Heart right ventricle (tissue), 16 donors: ENCODE results near the gene MACROD2. TPM values are rescaled to one million over a fixed set of nuclear protein-coding genes. Genes with fewer than 3 reads are reported as not detected.
"Not testable (repeated sequence)": the region's sequence is repeated elsewhere in the genome, so short reads cannot be mapped to it uniquely, and the experiment has no call there.

Source experiments
- ATAC-seq, 8 donors: fragments of 200-7000 bp; cut with Tn5 transposase; one replicate each; pipeline ENCODE4 v1.9.1; 2020; ENCODE audit warnings: mild to moderate bottlenecking in 8 of 8, moderate library complexity in 8 of 8, moderate number of reproducible peaks in 1 of 8
- DNase-seq, 2 donors: peaks; one replicate each; pipeline ENCODE4 v3.0.0-alpha.2; 2020
- H3K27ac ChIP-seq, 10 donors: fragments of 200-600 bp; sonication (generic) in 2 of 10; one replicate each; pipeline versions ENCODE4 v1.5.0 to v1.8.0; 2020 to 2022; ENCODE audit warnings: mild to moderate bottlenecking in 3 of 10
- H3K27me3 ChIP-seq, 7 donors: fragments of 200-600 bp; one replicate each; pipeline ENCODE4 v1.8.0; 2021 to 2022; ENCODE audit warnings: mild to moderate bottlenecking in 2 of 7
- H3K36me3 ChIP-seq, 9 donors: fragments of 200-600 bp; sonication (generic) in 1 of 9; one replicate each; pipeline versions ENCODE4 v1.5.0 to v1.8.0; 2020 to 2022; ENCODE audit warnings: mild to moderate bottlenecking in 2 of 9
- H3K4me1 ChIP-seq, 9 donors: fragments of 200-600 bp; sonication (generic) in 1 of 9; one replicate each; pipeline versions ENCODE4 v1.5.0 to v1.8.0; 2020 to 2022; ENCODE audit warnings: mild to moderate bottlenecking in 4 of 9
- H3K4me3 ChIP-seq, 10 donors: fragments of 200-600 bp; sonication (generic) in 2 of 10; one replicate each; pipeline versions ENCODE4 v1.5.0 to v1.8.0; 2020 to 2022; ENCODE audit warnings: mild to moderate bottlenecking in 7 of 10, moderate library complexity in 2 of 10
- H3K9me3 ChIP-seq, 11 donors: fragments of 200-600 bp in 10 of 11; sonication (generic) in 2 of 11; one replicate each; pipeline versions ENCODE4 v1.5.0 to v1.8.0; 2013 to 2022; ENCODE audit warnings: mild to moderate bottlenecking in 2 of 11, control low read depth in 1 of 11, moderate library complexity in 1 of 11
- CTCF ChIP-seq, 9 donors: fragments of 200-600 bp; sonication (generic) in 2 of 9; IDR thresholded peaks; one replicate each; pipeline versions ENCODE4 v1.5.0 to v1.8.0; 2021 to 2022; ENCODE audit warnings: antibody characterized with exemption in 9 of 9, mild to moderate bottlenecking in 5 of 9, moderate library complexity in 1 of 9
- WGBS, 2 donors: extraction: QIAGEN DNeasy Blood & Tissue Kit; methylation state at CpG; one replicate each; pipeline ENCODE4 v1.1.7; 2013; ENCODE audit warnings: inconsistent platforms in 1 of 2; 5-methylcytosine and 5-hydroxymethylcytosine counted together
- intact Hi-C, 10 donors: fragments of 100-400 bp; cut with DNase I; formaldehyde crosslinking; loops; one replicate each; pipeline versions ENCODE4 v1.11.1 to v1.14.2; 2022
- polyA plus RNA-seq, 2 donors: library from polyadenylated mRNA; stranded (reverse); fragments of 200-250 nt; gene quantifications; one replicate each; pipeline ENCODE4 v1.2.3, GENCODE V29; 2013
- total RNA-seq, 10 donors: library from RNA; stranded (reverse); fragmentation: NEBNext Ultra II Directional in 3 of 10; extraction: Animal tissue kit (Norgen Biotek cat#: 25700) in 3 of 10; gene quantifications; one replicate each; pipeline versions ENCODE4 v1.2.1 to v1.2.4, GENCODE V29; 2021 to 2023
- donor health status: Arrhythmogenic right ventricular cardiomyopathy.
- donor health status: ischemic (EF 13 %, LVEDD 7.1; RV severe dilation, severe dysfunction).
- donor health status: healthy with polysubstance abuse.
- donor health status: DM: no; HTN: yes; CAD: no.
- donor health status: DM: no; HTN: no; CAD: no.
- donor health status: ischemic (EF 25% LVEDD 6.9; RV normal size, moderate dysfunction).
- donor health status: ischemic (EF 25% LVEDD 5.7; RV mildly dilated, moderate dysfunction).
- donor health status: healthy.
- donor health status: DM: yes; HTN: yes; CAD: no.
- donor health status: Ischemic cardiomyopathy.
- donor health status: ischemic (EF 35%, LVEDD 5.7; RV mildly dilated, moderate dysfunction).
- donor health status: nonischemic (EF 11% LVEDD 7.7; RV severe dilation, severe dysfunction).
- donor health status: DM: yes; HTN: yes; CAD: no.
- donor health status: PGD.
- donor health status: ischemic (EF 29% LVEDD 5.4; RV normal size, mild dysfunction).
- donor health status: nonischemic (EF 23%, LVEDD 6.1; RV moderate dilation, normal function).

Gene MACROD2
- total and polyA plus RNA-seq, 12 donors: 0.28 to 6.4 (median 4.1) TPM

DNA sequence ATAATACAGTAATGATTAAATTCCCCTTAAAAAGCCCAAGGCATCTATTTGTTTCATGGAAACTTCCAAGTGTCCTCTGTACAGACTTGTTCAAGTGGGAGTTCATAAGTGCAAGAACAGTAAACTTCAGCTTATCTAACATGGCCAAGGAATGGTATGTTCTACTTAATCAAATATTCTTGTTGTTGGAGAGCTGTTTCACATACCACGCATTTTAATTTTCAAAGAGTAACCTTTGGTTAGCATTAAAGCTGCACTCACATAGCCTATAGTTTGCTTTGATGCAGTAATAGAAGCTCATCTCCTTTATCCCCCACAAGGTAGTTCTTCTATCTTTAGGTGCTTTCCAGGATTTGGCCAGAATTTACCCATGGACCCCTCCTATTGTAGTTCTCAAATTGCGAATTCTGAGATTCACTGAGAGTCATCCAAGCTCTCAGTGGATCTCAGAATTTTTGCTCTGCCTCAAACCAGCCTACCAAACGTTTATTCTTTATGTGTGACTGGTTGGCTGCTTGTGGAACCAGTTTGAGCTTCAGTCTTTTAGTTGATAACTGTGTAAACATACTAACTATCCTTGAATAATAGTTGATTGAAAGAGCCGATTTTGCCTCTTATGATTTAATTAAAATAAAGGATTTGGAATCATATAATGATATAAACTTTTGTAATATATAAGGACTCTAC lies 1010.1 kb downstream of the MACROD2 start:
- DNase-seq (no peak), ATAC-seq (peak in 2 of 8 donors; percentile 29 to 82)
- Histone ChIP-seq H3K4me1 (peaks cover 0 to 8% (median 0%) of the 10 kb centered on the region in 9 donors), H3K27me3 (no peaks in the 10 kb centered on the region), H3K4me3 (no peak overlapping the region), H3K27ac (no peak overlapping the region), H3K9me3 (no peaks in the 10 kb centered on the region), H3K36me3 (no peaks in the 10 kb centered on the region)
- TF ChIP-seq CTCF (IDR thresholded peaks at IDR 0.05): no peak
- WGBS, 2 donors: 57 to 59% methylated on average over 4 of the region's 4 CpGs
- intact Hi-C loops: loop anchor here in 1 of 10 donors (5.0 kb wide), 1 partner anchor 297 kb away; no protein-coding TSS in a partner anchor

DNA sequence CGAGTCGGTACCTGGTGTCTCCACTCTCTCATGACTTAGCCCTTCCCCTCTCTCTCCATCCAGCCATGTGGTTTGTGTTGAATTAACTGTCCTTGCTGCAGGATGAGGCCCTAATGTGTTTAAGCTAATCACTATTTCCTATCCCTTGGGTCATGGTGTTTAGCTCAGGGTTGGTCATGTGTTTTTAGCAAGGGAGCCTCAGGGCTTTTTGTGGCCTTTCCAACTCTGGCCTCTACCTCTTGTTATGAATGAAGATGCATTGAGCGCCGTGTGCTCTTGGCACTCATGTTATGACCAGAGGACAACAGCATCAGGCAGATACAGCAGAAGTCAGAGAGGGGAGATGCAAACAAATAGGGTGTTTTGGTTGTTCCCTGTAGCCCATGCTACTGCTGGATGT lies 1016.3 kb downstream of the MACROD2 start:
- Histone ChIP-seq H3K27me3 (no peaks in the 10 kb centered on the region), H3K27ac (no peak overlapping the region), H3K4me1 (no peaks in the 10 kb centered on the region), H3K4me3 (no peak overlapping the region), H3K36me3 (no peaks in the 10 kb centered on the region), H3K9me3 (no peaks in the 10 kb centered on the region)
- WGBS, 2 donors: 62 to 87% methylated on average over 4 of the region's 4 CpGs
- DNase-seq: no peak
- no peak for TF ChIP-seq CTCF (IDR thresholded peaks at IDR 0.05)
- intact Hi-C loops: no loop called here
- ATAC-seq: no peak

DNA sequence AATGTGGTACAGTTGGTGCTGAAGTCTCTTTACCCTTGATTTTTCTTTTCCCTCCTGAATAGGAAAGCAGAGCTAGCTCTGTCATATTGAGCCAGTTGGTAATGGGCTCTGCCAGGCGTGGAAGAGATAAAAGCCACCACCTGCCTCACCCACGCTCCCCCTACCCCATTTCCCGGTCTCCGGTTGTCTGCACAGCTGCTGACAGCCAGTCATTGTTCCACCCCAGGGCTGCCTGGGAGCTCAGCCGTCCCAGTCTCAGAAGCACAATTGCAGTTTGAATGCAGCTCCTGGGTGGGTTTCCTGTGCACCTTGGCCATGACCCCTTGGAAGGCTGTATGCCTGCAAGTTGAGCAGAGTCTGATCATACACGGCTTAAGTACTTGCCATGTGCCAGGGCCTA lies 1017.2 kb downstream of the MACROD2 start:
- no peak for ATAC-seq
- no peak for DNase-seq
- TF ChIP-seq CTCF (IDR thresholded peaks at IDR 0.05): no peak
- H3K4me1 ChIP-seq: no peaks in the 10 kb centered on the region
- no peaks in the 10 kb centered on the region for H3K9me3 ChIP-seq
- intact Hi-C loops: no loop called here
- no peak overlapping the region for H3K4me3 ChIP-seq
- no peak overlapping the region for H3K27ac ChIP-seq
- no peaks in the 10 kb centered on the region for H3K27me3 ChIP-seq
- WGBS, 2 donors: 49 to 57% methylated on average over 6 of the region's 6 CpGs
- no peaks in the 10 kb centered on the region for H3K36me3 ChIP-seq

GRCh38 chr20:15016875-15017274 lies 1021.6 kb downstream of the MACROD2 start:
- H3K27me3 ChIP-seq, H3K36me3 ChIP-seq, H3K9me3 ChIP-seq, intact Hi-C loops, DNase-seq, ATAC-seq, H3K27ac ChIP-seq, H3K4me3 ChIP-seq, H3K4me1 ChIP-seq: not testable (repeated sequence)
- whole genome bisulfite sequencing, 2 donors: 83 to 88% methylated on average over 1 of the region's 1 CpG

DNA sequence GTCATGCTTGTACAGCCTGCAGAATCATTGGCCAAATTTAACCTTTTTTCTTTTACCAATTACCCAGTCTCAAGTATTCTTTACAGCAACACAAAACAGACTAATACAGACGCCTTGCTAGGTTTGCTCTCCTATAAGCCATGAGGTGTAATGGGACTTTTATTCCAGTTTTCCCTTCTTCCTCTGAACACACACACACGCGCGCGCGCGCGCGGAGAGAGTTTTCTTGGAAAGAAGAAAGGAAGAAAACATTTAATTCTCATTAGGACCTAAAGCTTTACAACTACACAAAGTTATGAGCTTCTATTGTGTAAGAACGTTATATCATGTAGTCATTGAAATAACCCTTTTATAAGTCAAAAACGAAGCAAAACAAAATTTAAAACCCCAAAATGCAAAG lies 1023.6 kb downstream of the MACROD2 start:
- Histone ChIP-seq H3K36me3 (no peaks in the 10 kb centered on the region), H3K4me1 (no peaks in the 10 kb centered on the region), H3K4me3 (no peak overlapping the region), H3K27me3 (no peaks in the 10 kb centered on the region), H3K27ac (no peak overlapping the region), H3K9me3 (peaks cover 0 to 4% (median 0%) of the 10 kb centered on the region in 11 donors)
- ATAC-seq: no peak
- intact Hi-C loops: no loop called here
- DNase-seq: no peak
- WGBS, 2 donors: 90 to 91% methylated on average over 11 of the region's 11 CpGs
- TF ChIP-seq CTCF (IDR thresholded peaks at IDR 0.05): no peak
